Stimulated activated CD4-positive, alpha-beta T cell treated with anti-CD3 and anti-CD28 coated beads, Interleukin-2, amount 100 ng/mL, for 48 hours (primary cell): ENCODE results near the gene RNGTT.
"Not testable (repeated sequence)": the region's sequence is repeated elsewhere in the genome, so short reads cannot be mapped to it uniquely, and the experiment has no call there.

Experiments used
- DNase-seq, 2 donors: peaks; one replicate each; pipeline ENCODE4 v3.0.0-alpha.2; 2020

The RNGTT gene

GRCh38 chr6:88969255-88969654, 5.8 kb upstream of the RNGTT start:
- DNase-seq = not testable (repeated sequence)

- DNase-seq = no peak
These were observed 4.5 kb upstream of the RNGTT start for GRCh38 chr6:88967891-88968290.

GRCh38 chr6:88965691-88966090, 2.3 kb upstream of the RNGTT start:
- DNase-seq = no peak

- DNase-seq = no peak
These were observed 1.1 kb upstream of the RNGTT start for GRCh38 chr6:88964509-88964908.

- DNase-seq = no peak
These were observed 4.6 kb downstream of the RNGTT start for GRCh38 chr6:88958842-88959241.

- DNase-seq = no peak
These were observed 9.7 kb downstream of the RNGTT start for GRCh38 chr6:88953550-88954386.

GRCh38 chr6:88952065-88952704, 11.2 kb downstream of the RNGTT start:
- DNase-seq = no peak

- no peak for DNase-seq
These were observed 17.9 kb downstream of the RNGTT start for GRCh38 chr6:88945415-88946008.

GRCh38 chr6:88933521-88933920, 29.9 kb downstream of the RNGTT start:
- no peak for DNase-seq

- not testable (repeated sequence) for DNase-seq
These were observed 31.4 kb downstream of the RNGTT start for GRCh38 chr6:88932019-88932418.

- no peak for DNase-seq
These were observed 40.5 kb downstream of the RNGTT start for GRCh38 chr6:88922775-88923548.

- DNase-seq = no peak
These were observed 41.7 kb downstream of the RNGTT start for GRCh38 chr6:88921734-88922133.

GRCh38 chr6:88920774-88921733, 42.4 kb downstream of the RNGTT start:
- no peak for DNase-seq

GRCh38 chr6:88920088-88920487, 43.3 kb downstream of the RNGTT start:
- no peak for DNase-seq

- no peak for DNase-seq
These were observed 44.4 kb downstream of the RNGTT start for GRCh38 chr6:88919032-88919431.

GRCh38 chr6:88916615-88917208, 46.7 kb downstream of the RNGTT start:
- no peak for DNase-seq

GRCh38 chr6:88914895-88915598, 48.4 kb downstream of the RNGTT start:
- DNase-seq = no peak

- DNase-seq = no peak
These were observed 49.2 kb downstream of the RNGTT start for GRCh38 chr6:88914180-88914579.

- no peak for DNase-seq
These were observed 49.9 kb downstream of the RNGTT start for GRCh38 chr6:88913471-88913870.

- DNase-seq = no peak
These were observed 52.3 kb downstream of the RNGTT start for GRCh38 chr6:88910922-88911778.
